ENCODE data around the gene ZNF320. TPM values are rescaled to one million over a fixed set of nuclear protein-coding genes. Genes with fewer than 3 reads are reported as not detected.

The ZNF320 gene
- total RNA-seq (2022; extraction: Qiagen RNA extraction; ENCODE audit: low read depth): not detected in 5 replicates

GRCh38 chr19:52897138-52897935 lies at the start of gene ZNF320:
Gene ZNF320 (minus strand): TSS chr19:52897635. CDS start chr19:52890255, 7,380 bp downstream.

GRCh38 chr19:52922841-52923777 lies 25.7 kb upstream of the ZNF320 start, which contains the start of gene ZNF888:
Gene ZNF888 (minus strand): TSS chr19:52923428. CDS start chr19:52917873, 5,555 bp downstream.

GRCh38 chr19:52857378-52858191 lies 39.9 kb downstream of the ZNF320 start, which contains the start of gene ZNF468:
Gene ZNF468 (minus strand): TSS chr19:52857619. CDS start chr19:52854272, 3,347 bp downstream.

Other genes starting within 250 kb of the ZNF320 start
- gene ZNF611, start 162.6 kb downstream of the ZNF320 start, total RNA-seq (2022; extraction: Qiagen RNA extraction; ENCODE audit: low read depth): 2.3 to 3.1 TPM (median 2.4 TPM) in 5 replicates
- 0.05 to 0.16 TPM (median 0.08 TPM) in 4 of 5 replicates, not detected in the other for gene ZNF600, start 110.8 kb downstream of the ZNF320 start, total RNA-seq (2022; extraction: Qiagen RNA extraction; ENCODE audit: low read depth)
- gene ZNF28, start 76.0 kb downstream of the ZNF320 start, total RNA-seq (2022; extraction: Qiagen RNA extraction; ENCODE audit: low read depth): 0.47 to 1.6 TPM (median 1.2 TPM) in 5 replicates
- 0.40 to 0.58 TPM (median 0.48 TPM) in 5 replicates for gene ZNF468, start 40.0 kb downstream of the ZNF320 start, total RNA-seq (2022; extraction: Qiagen RNA extraction; ENCODE audit: low read depth)
- gene ZNF888, start 25.8 kb upstream of the ZNF320 start, total RNA-seq (2022; extraction: Qiagen RNA extraction; ENCODE audit: low read depth): 0.03 TPM in 1 of 5 replicates, not detected in the others
- gene ZNF816, start 65.2 kb upstream of the ZNF320 start, total RNA-seq (2022; extraction: Qiagen RNA extraction; ENCODE audit: low read depth): 0.26 TPM in 1 of 5 replicates, not detected in the others
- gene ERVV-1, start 116.3 kb upstream of the ZNF320 start, total RNA-seq (2022; extraction: Qiagen RNA extraction; ENCODE audit: low read depth): not detected in 5 replicates
- not detected in 5 replicates for gene ERVV-2, start 147.1 kb upstream of the ZNF320 start, total RNA-seq (2022; extraction: Qiagen RNA extraction; ENCODE audit: low read depth)
- 6.4 to 8.4 TPM (median 8.4 TPM) in 5 replicates for gene ZNF160, start 205.8 kb upstream of the ZNF320 start, total RNA-seq (2022; extraction: Qiagen RNA extraction; ENCODE audit: low read depth)
- gene ZNF415, start 235.3 kb upstream of the ZNF320 start, total RNA-seq (2022; extraction: Qiagen RNA extraction; ENCODE audit: low read depth): not detected in 5 replicates